CD4-positive, alpha-beta T cell treated with Interleukin-17A for 1 hour (primary cell): ENCODE measurements around the gene TMEM266.

Source experiments
- DNase-seq: peaks from one replicate; pipeline ENCODE4 v3.0.0-alpha.2; 2020

TMEM266 gene

DNA sequence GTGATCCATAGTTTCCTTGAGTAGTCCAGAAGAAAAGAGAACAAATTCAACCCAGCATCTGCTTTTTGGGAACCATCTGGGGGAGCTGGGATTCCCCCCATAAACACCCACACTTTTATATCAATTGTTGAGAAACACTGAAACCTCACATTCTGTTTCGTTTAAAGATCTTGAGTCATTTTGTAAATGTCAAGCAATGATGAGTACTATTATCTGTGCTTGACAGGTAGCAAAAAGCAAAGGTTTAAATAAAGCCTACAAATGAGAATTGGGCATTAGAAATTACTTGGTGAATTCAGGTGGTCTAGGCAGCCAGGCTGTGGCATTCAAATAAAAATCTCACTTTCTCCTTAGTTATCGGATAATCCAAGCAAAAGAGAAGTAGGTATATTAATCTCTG lies 75.7 kb downstream of the TMEM266 start:
- no peak for DNase-seq

DNA sequence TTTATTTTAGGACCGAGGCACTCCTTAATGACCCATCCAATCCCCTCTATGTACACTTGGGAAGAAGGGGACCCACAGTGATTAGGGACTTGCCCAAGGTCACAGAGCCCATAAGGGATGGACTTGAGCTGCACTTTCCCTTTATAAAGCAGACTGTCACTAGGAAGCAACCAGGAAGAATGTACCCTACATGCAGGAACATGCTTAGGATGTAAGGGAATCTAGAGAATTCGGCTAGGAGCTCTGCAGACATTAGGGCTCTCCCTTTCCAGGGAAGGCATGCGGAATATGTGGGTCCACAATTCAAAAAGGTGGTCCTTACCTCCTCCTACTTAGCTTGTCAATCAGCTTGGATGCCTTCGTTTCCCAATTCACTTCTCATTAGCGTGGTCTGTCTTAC lies 78.7 kb downstream of the TMEM266 start:
- DNase-seq: no peak

DNA sequence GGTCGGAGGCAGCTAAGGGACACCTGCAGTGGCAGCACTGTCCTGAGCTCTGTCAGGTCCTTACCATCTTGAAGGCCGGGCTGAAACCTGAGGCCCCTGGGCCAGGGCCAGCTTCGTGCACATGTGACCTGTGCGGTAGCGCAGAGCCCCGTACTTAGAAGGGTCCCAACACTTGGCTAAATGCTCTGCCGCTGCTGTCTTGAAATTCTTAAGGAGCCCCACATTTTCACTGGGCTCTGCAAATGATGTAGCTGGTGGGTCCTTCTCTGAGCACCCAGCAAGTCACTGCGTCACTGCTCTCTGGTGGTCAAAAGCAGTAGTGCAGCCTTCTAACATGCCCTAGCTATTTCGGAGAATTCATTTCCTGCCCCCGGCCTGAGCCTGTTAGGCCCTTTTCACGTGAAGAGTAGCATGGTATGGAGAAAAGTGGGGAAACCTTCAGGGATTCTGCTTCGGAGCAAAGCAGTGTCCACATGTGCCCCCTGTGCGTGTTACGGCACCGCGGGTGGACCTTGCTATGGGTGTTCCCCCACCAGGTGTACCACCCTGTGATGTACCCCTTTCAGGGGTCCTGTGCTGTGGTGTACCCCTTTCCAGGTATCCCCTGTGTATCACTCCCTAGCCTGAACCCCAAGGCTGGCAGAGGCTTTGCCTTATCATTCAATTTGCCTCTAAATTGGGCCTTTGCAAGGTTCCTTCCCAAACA lies 79.7 kb downstream of the TMEM266 start:
- peak; percentile 68 for DNase-seq

GRCh38 chr15:76140074-76140464 lies 80.3 kb downstream of the TMEM266 start:
- no peak for DNase-seq

GRCh38 chr15:76146812-76147211 lies 87.0 kb downstream of the TMEM266 start:
- no peak for DNase-seq

GRCh38 chr15:76147906-76148570 lies 88.3 kb downstream of the TMEM266 start:
- peak; percentile 51 for DNase-seq

DNA sequence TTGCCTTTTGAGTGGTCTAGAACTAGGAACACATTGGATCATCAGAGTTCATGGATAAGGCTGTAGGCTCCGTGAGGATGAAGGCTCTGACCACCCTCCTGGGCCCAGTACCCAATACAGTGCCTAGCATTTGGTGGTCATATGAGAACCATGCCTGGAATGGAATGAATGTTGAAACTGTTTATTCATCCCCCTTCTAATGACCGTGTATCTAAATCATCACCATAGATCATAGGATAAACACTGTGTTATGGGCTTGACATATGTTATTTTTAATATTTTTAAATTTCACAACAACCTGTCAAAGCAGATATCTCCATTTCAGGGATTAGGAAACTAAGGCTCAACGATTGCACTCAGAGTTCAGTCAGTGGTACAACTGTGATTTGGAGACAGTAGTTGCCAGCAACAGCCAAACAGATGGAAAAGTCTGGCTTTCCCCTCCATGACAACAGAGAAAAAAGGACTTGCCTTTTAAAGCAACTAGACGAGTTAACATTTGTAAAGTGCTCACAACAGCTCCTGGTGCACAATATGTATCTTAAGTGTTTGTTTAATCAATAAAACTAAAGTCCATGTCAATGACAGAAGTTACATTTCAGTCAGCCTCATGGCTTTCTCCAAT lies 89.6 kb downstream of the TMEM266 start:
- DNase-seq: no peak

- DNase-seq: no peak
Observed at GRCh38 chr15:76150513-76150912, 90.7 kb downstream of the TMEM266 start.

- DNase-seq: peak; percentile 68
Observed at GRCh38 chr15:76150971-76151598, 91.3 kb downstream of the TMEM266 start.

GRCh38 chr15:76151599-76151974 lies 91.8 kb downstream of the TMEM266 start:
- DNase-seq: no peak

GRCh38 chr15:76152197-76152596 lies 92.4 kb downstream of the TMEM266 start:
- no peak for DNase-seq

DNA sequence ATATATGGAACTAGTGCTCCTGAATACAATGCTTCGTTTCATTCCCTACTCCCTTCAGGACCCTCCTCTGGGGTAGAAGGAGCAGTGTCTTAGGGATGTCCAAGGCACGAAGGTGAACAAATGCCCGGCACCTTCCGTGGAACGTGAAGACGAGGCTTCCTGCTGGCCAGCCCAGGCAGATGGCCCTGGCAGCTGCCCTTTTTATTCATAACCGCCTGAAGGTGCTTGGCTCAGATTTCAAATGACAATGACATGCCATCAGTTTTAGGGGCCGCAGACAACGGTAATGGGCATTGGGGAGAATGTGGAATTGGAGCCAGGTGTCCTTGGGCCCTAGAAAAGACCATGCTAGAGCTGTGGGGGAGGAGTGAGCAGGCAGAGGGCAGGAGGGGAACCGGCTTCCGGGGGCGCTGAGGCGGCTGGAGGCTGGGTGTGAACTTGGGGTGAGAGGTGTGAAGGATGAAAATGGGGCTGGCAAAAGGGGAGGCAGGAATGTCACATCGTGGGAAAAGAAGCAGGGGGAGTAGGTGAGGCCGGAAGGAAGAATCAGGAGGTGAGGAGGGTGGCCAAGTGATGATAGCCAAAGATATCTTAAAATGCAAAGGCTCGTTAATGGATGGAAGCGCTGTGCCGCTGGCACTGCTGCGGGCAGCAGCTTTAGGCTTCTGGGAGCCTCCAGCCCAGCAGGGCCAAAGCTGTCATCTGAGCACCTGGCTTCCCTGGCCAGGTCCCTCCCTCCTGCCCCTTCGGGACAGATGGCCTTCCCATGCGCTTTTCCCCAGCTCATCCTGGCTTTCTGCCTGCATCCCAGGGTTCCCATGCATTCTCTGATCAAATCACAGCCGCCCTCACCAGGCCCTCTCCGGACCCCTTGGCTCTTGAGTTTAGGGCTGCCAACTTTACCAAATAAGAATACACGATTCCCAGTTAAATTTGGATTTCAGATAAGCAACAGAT lies 93.7 kb downstream of the TMEM266 start:
- no peak for DNase-seq

DNA sequence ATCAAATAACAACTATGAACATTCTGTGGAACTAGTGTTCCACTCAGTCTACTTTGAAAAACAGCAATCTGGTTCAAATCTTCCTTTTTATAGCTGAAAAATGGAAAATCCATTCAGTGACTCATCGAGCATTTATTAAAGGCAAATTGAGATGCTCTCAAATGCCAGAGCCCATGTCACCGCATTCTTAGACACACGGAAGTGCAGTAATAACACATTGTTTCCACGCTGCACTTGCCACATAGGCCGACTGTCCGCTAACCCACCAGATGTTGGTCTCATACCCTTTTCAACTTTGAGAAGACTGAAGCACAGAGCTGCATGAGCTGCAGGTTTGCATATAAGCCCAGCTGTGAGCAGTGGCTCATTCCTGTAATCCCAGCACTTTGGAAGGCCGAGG lies 95.9 kb downstream of the TMEM266 start:
- no peak for DNase-seq

DNA sequence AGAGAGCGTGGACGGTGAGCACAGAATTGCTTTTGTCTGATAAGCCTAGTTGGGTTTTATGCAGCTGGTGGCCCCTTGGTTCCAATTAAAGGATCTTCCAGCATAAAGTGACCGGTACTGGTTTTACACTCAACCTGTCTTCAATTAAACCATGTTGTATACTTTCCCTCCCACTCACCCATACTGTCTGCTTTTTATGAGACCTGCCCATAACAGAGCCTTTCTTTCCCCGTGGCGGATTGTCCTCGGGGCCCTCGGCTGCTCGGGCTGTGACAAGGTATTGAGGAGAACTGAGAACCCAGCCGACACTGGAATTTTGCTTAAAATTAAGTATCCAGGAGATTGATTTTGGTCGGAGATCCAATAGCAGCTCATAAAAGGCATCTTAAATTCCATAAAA lies 98.4 kb downstream of the TMEM266 start:
- DNase-seq: no peak

- DNase-seq: no peak
Observed at GRCh38 chr15:76158815-76159214, 99.0 kb downstream of the TMEM266 start.

GRCh38 chr15:76159282-76159681 lies 99.5 kb downstream of the TMEM266 start:
- no peak for DNase-seq

DNA sequence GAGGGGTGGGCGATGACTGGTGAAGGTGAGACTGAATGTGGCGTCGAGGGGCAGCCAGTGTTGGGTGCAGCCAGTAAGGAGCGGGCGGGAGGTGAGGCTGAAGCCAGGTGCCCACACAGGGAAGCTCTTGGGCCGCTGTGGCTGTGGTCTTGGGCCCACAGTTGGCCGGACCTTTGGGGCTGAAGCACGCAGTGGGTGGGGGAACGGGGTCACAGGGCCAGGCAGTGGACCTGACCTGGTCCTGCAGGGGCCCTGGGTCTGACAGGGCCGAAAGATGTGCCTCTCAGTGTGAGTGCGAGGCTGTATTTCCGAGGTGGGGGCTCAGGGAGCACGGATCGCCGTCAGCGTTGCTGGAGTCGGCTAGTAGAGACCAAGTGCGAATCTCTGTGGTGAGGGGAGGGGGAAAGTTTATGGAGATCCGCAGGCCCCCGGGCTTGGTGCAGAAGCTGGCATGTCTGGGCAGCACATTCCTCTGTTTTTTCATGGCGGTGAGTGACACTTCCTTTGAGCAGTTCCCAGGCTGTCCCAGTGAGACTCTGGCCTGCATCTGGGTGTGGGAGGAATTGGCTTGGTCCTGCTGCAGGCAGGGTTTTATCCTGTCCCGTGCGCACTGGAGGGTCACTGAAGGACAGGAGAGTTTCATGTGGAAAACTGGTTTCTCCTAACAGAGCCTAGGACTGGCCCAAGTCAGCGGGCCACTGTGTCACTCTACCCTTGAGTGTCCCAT lies 100.8 kb downstream of the TMEM266 start:
- no peak for DNase-seq

- no peak for DNase-seq
Observed at GRCh38 chr15:76161153-76162035, 101.6 kb downstream of the TMEM266 start.

GRCh38 chr15:76162036-76162398 lies 102.2 kb downstream of the TMEM266 start:
- no peak for DNase-seq

DNA sequence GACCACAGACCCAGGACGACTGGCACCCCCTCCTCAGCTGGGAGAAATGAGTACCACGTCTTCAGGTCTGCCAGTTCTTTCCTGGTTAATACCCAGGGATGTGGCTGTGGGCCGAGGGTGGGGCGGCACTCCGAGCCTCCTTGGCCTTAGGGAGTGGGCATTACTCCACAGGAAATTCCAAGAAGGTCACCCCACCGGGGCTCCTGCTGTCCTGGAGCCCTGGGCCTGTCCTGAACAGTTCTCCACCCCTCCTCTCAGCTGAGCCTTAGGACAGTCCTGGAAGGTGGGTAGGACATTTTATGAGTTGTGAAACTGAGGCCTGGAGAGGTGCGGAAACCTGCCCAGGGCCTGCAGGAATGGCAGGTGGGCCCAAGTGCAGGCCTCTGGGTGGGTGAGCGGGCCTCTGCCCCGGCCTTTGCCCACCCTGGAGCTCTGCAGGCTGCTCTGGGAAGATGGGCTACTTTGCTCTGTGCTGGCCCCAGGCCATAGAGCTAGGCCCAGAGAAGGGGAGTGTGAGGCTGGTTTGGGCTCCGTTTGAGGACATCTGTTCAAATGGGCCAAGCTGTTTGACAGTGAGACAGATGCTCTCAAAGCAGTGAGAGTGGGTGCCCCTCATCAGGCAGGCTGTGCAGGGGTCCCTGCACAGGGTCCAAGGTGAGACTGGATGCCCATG lies 103.1 kb downstream of the TMEM266 start:
- DNase-seq: no peak
